ENCODE results near the gene PARK7.

The PARK7 gene

DNA sequence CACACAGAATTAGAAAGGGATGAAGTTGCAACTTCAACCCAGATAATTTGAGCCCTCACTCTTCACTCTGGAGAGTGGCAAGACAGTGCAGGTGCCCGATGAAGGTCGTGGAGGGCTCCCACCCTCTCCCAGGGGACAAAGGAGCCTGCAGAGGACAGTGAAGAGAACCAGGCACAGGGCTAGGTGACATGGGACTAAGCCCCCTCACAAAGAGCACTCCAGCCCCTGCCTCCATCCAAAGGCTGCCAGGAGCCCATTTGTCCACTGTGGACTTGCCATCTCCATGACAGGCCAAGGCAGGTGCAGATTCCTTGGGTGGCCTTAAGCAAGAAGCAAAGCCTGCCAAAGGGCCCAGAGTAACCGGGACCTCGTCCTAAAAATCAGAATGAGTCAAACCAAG, 49.5 kb downstream of the PARK7 start:
- DNase-seq = no peak

DNA sequence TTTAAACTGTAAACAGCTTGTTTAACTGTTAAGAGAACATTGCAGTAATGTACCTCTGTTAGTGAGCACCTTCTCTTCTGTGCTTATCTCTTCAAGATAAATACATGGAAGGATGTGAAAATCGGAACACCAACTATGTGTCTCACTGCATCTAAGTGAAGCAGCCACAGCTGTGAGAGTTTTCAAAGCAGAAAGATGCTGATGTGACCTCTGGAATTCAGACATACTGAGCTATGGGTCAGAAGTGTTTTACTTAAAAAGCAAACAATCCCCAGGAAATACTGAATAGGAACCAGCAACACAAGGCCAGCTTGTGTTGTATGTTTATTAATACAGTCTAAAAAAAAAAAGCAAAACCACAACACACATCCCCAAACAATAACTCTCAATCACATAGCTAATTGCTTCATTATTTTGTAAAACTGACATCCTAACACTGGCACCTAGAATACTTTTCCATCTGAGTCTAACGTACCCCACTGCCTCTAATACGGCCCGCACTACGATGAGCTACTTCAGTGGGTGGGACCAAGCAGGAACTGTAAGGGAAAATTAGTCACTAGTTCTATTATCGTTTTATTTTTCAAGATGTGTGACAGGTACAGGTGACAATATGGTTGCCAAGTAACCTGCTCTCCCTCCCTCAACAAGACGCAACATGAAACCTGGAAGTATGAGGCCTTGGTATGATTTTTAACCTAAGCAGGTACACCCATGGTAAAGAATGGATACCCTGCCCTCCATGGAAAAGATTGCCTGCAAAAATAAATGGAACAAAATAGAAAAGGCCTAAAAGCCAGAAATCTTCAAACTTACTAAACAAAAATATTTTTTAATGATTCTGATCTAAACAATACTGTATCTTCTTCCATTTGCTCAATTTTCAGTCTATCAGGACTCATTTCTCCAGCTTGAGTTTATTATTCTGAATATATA, 50.7 kb downstream of the PARK7 start:
- DNase-seq = no peak

DNA sequence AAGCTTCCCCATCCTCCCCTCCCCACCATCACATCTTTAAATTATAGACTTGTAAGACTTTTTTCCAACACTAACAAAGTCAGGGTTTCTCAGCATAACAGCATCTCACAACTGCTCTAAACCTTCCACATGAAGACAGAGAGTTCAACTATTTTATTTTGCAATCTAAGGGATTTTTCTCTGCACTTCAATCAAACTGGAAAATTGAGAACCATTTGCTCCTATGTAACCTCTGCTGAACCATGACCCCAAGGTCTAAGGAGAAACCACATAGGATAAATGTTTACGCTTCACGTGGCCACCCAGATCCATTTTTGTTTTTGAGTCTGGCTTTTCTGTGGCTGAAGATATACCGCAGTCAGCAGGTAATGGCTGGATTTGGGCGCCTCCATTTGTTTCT, 51.4 kb downstream of the PARK7 start:
- DNase-seq = no peak

DNA sequence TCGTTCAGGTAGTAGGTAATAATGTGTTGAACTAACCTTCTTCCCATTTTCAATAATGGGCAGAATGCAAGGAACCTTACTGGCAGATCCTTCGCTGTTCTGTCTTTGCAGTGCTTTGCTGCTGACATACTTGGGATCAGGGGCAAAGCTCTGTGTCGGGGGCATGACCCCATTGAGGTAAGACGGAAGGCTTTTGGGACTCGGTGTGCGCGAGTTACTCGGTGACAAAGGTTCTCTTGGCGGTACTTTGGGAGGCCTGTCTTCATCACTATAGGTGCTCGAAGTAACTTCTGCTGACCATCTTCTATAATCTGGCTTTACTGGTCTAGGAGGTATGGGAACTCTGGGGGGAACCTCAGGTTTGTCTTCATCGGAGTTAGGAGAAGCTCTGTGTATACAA, 51.9 kb downstream of the PARK7 start:
- DNase-seq = no peak

DNA sequence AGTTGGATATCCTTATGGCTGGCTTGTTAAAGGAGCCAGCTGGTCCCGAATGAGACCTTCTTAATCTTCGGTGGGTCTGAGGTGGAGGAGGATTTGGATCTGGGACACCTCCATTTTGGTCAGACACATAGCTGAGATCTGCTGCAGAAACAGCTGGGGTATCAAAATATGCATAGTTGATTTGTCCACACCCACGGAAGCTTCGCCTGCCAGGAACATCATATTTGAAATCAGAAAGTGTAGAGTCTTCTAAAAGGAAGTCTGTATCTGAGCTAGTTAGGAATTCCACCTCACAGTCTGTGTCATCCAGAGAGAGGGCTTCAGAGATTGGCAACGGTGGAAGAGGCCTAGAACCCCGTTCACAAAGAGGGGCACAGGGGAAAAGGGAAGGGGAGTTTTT, 52.3 kb downstream of the PARK7 start:
- peak in 1 of 2 experiments; percentile 33 for DNase-seq

DNA sequence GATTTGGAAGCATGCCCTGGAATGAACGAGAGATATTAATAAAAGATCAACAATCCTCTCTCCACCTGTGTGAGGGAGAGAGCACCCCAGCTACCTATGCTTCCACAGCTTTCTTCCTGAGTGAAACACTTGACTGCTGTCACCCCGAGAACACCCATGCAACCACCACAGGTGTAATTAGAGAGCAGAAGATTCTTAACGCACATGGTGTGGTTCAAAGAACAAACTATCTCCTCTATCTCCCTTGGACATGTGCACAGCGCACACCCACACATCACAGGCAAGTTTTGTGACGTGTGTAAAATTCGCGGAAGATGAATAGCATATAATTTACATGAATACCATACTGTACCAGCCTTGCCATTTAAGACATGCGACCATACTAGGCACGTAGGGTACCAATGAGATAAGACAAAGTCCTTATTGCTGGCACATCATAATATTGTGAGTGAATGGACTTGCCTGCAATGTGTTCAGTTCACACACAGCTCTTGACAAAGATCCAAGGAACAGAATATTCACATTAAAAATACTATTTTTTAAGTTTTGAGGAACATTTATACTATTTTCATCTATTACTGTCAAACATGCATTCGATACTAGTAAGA, 53.0 kb downstream of the PARK7 start:
- DNase-seq = no peak

DNA sequence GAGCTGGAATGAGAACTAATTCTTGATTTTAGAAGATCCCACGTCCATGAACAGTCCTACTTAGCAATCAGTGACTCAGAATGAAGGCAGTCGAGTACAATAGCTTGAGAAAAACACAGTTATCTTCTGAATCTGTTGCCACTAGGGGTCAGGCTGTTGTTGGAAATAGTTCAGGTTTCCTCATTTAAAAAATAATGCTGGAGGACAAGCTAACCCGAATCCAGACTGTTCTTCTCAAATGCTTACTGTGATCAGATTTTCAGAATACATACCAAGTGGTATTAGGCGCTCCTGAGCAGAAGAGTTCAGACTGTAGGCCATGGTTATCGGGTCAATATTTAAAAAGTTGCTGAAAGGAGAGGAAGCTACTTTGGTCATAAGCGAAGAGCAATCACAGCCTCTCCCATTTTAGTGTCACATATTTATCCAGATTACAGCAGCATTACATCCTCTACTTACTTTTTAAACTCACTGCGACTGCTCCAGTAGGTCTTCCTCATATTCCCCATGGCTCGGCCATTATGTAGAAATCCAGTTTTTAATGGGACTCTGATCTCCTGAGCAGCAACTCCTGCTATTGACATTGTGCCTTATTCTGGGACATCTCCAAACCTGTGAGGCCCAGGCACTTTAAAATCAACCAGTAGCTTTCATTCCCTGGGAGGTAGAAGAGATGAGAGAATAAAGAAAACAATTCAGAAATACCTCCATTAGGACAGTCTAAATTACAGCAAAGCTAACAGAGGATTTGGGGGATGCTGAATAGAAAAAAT, 53.7 kb downstream of the PARK7 start:
- peak; percentile 27 to 81 for DNase-seq

DNA sequence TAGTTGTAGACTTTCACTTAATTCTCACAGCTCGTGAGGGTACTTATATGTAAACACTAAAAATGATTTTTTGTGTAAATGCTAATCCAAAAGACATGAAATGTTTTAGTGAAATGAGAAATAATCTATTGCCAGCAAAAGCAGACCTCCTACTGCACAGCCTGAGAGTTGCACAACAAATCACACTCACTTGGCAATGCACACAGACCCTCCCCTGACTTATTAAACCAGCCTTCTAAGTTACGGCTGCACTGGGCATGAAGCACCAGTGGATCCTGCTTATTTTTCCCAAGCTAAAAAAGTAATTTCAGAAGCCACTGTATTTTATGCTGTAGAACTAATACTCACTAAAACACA, 54.3 kb downstream of the PARK7 start:
- DNase-seq = no peak

DNA sequence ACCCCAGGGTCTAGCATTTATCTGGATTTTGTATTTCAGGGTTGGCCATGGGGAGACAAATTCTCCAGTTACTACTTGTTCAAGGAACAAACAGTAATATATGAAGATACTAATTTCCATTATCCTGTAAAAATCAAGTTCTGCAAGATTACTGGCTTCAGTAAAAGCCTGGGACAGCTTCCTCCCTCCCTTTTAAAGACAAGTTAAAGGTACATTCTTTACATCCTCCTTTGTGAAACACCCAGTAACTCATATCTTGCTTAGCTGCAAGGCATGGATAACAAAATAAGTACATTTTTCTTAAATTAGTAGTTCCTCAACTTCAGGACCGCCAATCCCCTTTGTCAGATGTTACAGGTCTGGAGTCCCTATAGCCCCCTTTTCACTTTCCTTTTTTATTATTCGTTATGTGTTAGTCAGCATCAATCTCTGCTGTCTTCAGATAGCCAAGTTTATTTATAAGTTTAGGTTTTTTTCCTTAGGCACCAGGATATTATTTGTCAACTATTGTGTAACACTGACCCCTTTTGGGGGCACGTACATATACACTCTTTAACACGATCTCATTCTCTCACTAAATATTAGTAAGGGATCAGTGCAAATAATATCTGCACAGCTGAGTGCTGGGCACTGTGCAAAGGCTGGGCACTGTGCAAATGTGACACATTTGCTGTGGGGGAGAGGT, 54.8 kb downstream of the PARK7 start:
- peak in 1 of 2 experiments; percentile 32 for DNase-seq

DNA sequence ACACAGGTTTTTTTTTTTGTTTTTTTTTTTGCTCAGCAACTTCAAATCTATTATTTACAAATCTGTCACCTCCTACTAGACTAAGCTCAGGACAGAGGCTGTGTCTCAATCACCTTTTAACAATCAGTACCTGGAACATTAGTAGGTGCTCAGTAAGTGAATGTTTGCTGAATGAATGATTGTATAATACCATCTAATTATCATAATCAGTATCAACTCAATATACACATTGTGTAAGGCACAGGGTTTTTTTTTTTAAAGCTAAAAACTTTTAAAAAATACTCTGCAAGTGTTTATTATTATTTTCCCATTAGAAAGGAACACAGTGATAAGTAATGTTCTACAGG, 55.4 kb downstream of the PARK7 start:
- no peak for DNase-seq

DNA sequence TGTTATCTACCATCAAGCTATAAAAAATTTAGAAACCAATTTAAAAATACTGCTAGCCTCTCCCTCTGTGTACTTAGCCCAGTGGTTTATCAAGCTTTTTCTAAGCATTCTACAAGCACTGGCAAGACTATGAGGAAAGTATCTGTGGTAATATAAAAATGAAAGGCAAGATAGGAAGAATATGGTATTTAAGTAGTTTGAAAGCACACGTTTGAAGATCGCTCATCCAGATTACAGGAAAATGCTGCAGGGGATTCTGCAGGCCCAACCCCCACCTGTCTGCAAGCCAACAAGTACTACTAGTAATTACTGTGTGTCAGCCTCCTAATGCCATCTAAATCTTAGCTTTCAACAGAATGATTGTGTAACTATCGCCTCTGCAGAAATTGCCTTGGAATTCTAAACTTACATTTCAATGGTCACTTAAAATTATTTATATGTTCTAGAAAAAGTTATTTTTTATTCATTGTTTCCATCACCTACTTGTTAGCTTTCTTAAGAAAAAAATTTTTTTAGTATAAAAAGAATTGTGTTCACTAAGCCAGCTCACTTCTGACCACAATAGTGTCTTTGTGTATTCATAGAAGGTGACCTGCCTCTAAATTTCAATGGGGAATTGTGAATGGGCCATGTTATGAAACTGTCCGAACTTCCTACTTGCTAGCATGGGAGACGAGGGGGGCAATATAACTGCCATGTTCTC, 56.1 kb downstream of the PARK7 start:
- peak in 1 of 2 experiments; percentile 31 for DNase-seq

DNA sequence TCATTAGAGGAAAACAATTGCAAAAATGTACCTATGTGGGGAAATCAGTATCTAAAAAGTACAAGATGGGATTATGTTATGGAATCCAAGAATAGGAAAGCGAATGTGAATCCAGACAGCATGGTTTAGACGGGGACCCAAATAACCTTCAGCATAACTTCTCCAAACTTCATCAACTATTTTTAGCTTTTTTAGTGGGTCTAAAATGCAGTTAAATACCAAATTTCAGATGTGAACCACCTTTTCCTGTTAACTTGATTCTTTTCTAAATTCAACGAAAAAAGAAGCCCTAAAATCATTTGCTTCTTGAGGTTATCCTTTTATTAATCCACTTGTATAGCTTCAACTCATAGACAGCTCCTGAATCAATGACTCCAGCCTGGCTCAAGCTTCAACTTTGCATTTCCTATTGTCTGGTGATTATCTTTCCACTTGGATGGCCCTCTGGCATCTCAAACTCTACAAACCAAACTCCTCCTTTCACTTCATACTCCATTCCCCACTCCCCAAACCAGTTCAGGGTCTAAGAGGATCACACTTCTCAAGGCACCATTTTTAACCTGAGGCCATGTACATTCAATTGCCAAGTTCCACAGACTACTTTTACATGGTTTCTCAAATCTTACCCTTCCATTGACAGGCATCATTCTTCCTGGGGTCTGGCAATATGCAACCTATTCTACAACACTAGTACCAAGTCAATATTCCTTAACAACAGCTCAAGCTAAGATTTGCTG, 57.1 kb downstream of the PARK7 start:
- peak in 1 of 2 experiments; percentile 30 for DNase-seq

DNA sequence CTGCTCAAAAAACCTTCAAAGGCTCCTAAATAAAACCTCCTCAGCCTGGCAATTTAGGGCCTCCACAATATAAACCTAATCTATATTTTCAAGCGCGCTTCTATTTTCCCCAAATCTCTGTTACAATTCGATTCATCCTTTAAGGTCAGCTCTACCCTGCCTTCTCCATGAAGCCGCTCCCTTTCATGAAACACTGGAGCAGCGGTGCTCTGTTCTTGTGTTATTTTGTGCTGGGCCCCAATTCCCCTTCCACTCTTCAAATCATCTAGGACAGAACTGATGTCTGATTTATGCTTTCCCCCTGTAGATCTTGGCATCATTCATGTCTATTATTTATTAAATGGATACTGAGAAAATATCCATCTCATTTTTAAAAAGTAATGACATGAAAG, 57.7 kb downstream of the PARK7 start:
- DNase-seq = no peak

DNA sequence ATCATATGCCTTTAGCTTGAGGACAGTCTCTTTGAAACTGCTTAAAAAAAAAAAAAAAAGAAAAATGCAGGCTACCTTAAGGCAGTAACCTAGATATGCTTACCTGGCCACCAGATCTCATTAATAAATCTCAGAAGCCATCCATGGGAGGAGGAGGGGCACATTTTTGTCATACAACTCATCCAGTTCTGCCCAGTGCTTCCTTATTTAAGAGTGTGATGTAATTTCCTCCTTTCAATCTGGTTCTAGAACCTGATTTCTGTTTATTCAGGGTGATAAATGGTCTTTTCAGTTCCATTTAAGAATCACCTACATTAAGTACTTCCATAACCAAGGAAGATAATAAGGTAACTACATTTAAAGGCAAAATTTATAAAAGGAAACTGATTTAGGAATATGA, 58.5 kb downstream of the PARK7 start:
- DNase-seq = peak in 1 of 2 experiments; percentile 74

DNA sequence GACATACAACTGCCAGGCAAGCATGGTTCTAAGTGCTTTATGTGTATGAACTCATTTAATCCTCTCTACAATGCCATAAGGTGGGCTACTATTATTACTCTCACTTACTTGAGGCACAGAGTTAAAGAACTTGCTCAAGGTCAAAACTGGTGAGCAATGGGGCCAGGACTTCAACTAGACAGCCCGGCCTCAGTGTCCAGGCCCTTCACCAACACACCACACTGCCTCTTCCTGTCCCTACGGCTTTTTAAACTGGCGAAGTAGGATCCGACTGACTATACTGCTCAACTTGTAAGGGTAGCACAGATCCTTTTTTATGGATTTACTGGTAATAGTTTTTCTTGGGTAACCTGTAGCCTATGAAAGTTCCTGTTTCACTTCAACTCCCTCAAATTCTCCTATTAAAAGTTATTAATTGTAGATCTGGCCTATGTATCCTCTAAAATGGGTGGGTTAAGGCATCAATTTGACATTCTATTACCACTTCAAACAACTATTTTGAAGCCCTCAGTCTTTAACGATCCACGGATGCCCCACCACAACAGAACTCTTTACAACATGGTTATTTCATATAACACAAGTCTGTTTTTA, 60.3 kb downstream of the PARK7 start:
- peak in 1 of 2 experiments; percentile 55 for DNase-seq

DNA sequence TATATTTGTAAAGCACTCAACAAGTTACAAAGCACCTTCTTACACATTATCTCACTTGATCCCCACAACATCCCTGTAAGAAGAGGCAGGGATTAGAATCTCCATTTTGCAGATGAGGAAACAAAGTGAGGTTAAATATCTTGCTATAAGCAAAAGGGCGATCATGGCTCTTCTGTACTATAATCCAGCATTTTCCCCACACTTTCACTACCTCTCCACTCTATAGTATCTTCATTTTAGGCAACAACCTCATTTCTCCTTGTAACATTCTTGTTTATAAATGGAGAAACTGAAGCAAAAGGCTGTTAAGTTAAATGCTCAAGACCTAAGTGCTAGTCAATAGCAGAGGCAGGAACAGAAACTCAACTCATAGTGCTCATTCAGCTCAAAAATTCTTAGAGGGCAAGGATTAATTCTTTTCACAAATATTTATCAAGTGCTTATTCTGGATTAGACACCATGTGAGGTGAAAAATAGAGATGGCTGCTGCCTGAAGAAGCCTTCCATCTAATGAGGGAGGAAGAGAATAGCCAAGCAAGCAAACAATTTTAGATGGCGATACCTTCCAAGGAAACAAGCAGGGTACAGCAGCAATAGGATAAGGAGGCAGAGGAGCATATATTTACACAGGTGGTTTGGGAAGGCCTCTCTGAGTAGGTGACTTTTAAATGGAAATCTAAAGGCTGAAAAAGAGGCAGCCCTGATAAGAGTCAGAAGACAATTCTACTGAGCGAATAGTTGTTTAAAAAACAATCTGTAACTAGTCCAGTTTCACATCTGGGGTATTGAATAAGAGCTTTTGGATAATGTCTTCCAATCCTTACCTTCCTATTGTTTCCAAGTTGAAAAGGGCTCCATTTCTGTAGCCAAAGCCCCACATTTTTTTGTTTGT, 61.1 kb downstream of the PARK7 start:
- DNase-seq = peak in 1 of 2 experiments; percentile 44

DNA sequence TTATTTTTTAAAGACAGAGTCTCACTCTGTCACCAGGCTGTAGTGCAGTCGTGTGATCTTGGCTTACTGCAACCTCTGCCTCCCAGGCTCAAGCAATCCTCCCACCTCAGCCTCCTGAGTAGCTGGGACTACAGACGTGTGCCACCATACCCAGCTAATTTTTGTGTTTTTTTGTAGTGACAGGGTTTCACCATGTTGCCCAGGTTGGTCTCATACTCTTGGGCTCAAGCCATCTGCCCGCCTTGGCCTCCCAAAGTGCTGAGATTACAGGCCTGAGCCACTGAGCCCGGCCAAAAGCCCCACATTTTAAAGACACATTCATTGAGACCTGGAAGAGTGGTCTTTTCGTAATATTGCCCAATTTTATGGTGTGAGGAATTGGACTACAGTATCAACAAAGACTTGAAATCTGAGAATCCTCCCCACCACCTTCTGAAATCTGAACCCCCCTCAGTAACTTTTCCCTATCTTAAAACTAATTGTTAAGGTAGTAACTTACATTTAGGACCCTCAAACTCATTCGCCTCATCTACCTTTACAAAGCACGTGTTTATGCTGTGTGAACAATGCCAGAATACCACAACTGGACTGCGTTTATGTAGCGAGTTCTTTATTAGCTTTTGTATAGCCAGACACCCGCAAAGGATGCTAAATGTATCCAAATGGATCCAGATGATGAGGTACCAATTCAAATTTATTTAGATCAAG, 61.9 kb downstream of the PARK7 start:
- DNase-seq = no peak

DNA sequence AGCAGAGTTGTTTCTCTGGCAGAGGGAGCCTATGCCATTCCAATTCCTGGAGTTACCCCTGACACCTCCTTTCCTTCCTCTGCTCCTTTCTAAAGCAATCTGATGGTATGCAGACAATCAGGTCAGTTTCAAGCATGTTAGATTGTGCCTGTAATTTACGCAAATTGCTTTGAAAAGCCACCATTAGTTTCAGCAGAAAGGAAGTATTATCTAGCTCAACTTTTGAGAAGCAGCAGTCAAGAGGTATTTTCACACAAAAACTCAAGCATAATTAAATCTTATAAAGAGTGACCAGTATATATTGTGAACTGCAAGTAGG, 62.4 kb downstream of the PARK7 start:
- peak in 1 of 2 experiments; percentile 26 for DNase-seq

DNA sequence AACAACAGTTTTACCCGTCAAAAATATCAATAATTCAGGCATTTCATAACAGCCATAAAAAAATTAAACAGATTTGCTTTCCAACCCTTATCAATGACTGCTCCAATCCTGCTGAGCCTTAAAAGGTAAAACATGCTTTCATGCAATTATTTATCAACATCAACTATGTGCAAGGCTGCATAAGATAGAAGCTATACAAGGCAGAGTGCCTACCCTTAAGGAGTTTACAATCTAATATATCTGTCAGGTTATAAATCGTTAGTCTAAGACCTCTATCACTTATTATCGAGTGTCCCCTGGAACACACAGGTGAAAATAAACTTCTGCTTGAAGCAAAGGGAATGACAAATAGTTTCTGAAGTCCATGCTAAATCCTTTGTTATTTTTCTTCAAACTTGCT, 62.8 kb downstream of the PARK7 start:
- DNase-seq = no peak
